PC-9 (cell line): ENCODE measurements around the gene DEFB114. TPM values are rescaled to one million over a fixed set of nuclear protein-coding genes. Genes with fewer than 3 reads are reported as not detected.

Source experiments
- BruUV-seq: library from RNA; stranded (reverse); fragments of 400-500 nt; replicated peaks from 2 replicates; lab custom pipeline; 2021; lab: Mats Ljungman, UMichigan
- CTCF ChIA-PET: fragments of 300-600 bp; sonication (Branson Sonifier 250); formaldehyde crosslinking; loops from one replicate; lab custom pipeline; 2022; ENCODE audit warnings: antibody characterized with exemption; lab: Charles Lee
- POLR2A ChIA-PET: fragments of 300-600 bp; sonication (Branson Sonifier 250); formaldehyde crosslinking; loops from one replicate; lab custom pipeline; 2022; ENCODE audit warnings: antibody characterized with exemption; ENCODE audit not compliant: unreplicated experiment; lab: Charles Lee
- DNase-seq, 2 experiments: peaks; one replicate each; pipeline versions ENCODE4 v3.0.0 to v3.0.0-alpha.2; 2015 to 2022; ENCODE audit warnings: mixed read lengths in 1 of 2
- H2AFZ ChIP-seq: fragments of 200-600 bp; sonication (generic); 2 replicates; pipeline ENCODE4 v1.8.1; 2017; ENCODE audit warnings: antibody characterized with exemption
- H3F3A ChIP-seq: fragments of 200-600 bp; sonication (generic); 2 replicates; pipeline ENCODE4 v1.8.1; 2017; ENCODE audit warnings: antibody characterized with exemption, mild to moderate bottlenecking, low read depth; ENCODE audit not compliant: insufficient read depth
- H3K27ac ChIP-seq: fragments of 200-600 bp; sonication (generic); 2 replicates; pipeline ENCODE4 v1.6.1; 2016; ENCODE audit warnings: mixed run types
- H3K27me3 ChIP-seq: fragments of 200-600 bp; sonication (generic); 2 replicates; pipeline ENCODE4 v1.6.1; 2016; ENCODE audit warnings: low read depth, mixed run types; ENCODE audit not compliant: insufficient read depth
- H3K36me3 ChIP-seq: fragments of 200-600 bp; sonication (generic); 2 replicates; pipeline ENCODE4 v1.6.1; 2016; ENCODE audit warnings: low read depth, mixed run types
- H3K4me1 ChIP-seq: fragments of 200-600 bp; sonication (generic); replicated peaks from 2 replicates; pipeline ENCODE4 v1.6.1; 2016; ENCODE audit warnings: mixed run types; ENCODE audit not compliant: insufficient read depth
- H3K4me2 ChIP-seq: fragments of 200-600 bp; sonication (generic); 2 replicates; pipeline ENCODE4 v1.6.1; 2017; ENCODE audit warnings: mixed run types
- H3K4me3 ChIP-seq: fragments of 200-600 bp; sonication (generic); 2 replicates; pipeline ENCODE4 v1.6.1; 2016; ENCODE audit warnings: mixed run types
- H3K79me2 ChIP-seq: fragments of 200-600 bp; sonication (generic); 2 replicates; pipeline ENCODE4 v1.6.1; 2017; ENCODE audit warnings: low read depth, mixed run types
- H3K9me2 ChIP-seq: fragments of 200-600 bp; sonication (generic); 2 replicates; pipeline ENCODE4 v1.8.1; 2017; ENCODE audit warnings: mild to moderate bottlenecking; ENCODE audit not compliant: insufficient read depth
- H3K9me3 ChIP-seq: fragments of 200-600 bp; sonication (generic); 2 replicates; pipeline ENCODE4 v1.8.1; 2016; ENCODE audit warnings: low read depth; ENCODE audit not compliant: insufficient read depth
- H4K20me1 ChIP-seq: fragments of 200-600 bp; sonication (generic); 2 replicates; pipeline ENCODE4 v1.8.1; 2017; ENCODE audit not compliant: insufficient read depth
- CTCF ChIP-seq: fragments of 200-600 bp; sonication (generic); conservative IDR thresholded peaks from 2 replicates; pipeline ENCODE4 v1.6.1; 2017; ENCODE audit warnings: mixed run types, antibody characterized with exemption, mild to moderate bottlenecking, moderate library complexity
- EZH2 ChIP-seq: fragments of 200-600 bp; sonication (generic); IDR thresholded peaks from 2 replicates; pipeline ENCODE4 v1.8.0; 2017; ENCODE audit warnings: antibody characterized with exemption, low read depth
- intact Hi-C: fragments of 100-400 bp; cut with micrococcal nuclease; formaldehyde crosslinking; loops from one replicate; pipeline ENCODE4 v1.10.0; 2022; ENCODE audit not compliant: unreplicated experiment
- total RNA-seq: library from RNA; stranded (reverse); gene quantifications from 2 replicates; pipeline ENCODE4 v1.2.3, GENCODE V29; 2021

The DEFB114 gene
- total RNA-seq, 1 experiment from 2014 or later, result not detected

DNA sequence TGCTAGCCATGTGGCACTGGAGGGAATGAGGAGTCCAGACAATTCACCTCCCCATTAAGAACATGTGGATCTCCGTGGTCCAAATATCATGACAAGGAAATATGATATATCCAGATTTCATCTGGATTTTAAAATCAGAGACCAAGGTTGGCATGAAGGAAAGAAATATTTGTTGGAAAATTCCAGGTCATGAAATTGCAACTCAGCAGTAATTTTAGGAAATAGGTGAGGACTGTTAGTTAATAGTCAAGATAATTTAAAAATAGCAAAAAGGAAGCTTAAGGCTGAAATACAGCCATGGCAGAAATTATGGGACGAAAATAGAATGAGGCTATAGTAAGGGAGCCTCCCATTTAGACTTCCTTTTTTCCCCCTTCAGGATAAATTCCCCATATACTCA is 26.9 kb downstream of the DEFB114 start:
- CTCF ChIA-PET, result no interaction called here
- H3K79me2 ChIP-seq, result no peaks in the 10 kb centered on the region
- no peak for DNase-seq
- TF ChIP-seq CTCF (no peak), EZH2 (no peak)
- POLR2A ChIA-PET, result no interaction called here
- H3K9me2 ChIP-seq, result no peaks in the 10 kb centered on the region
- no peaks in the 10 kb centered on the region for H3K36me3 ChIP-seq
- H3K27ac ChIP-seq, result no peak overlapping the region
- intact Hi-C loops, result no loop called here
- H3K4me3 ChIP-seq, result no peak overlapping the region
- no peak overlapping the region for H2AFZ ChIP-seq
- no peaks in the 10 kb centered on the region for H4K20me1 ChIP-seq
- H3K4me2 ChIP-seq, result no peak overlapping the region
- H3K4me1 ChIP-seq, result no peaks in the 10 kb centered on the region
- no peaks in the 10 kb centered on the region for H3K9me3 ChIP-seq
- no peaks in the 10 kb centered on the region for H3F3A ChIP-seq
- no TSS peak for BruUV-seq
- no peaks in the 10 kb centered on the region for H3K27me3 ChIP-seq

DNA sequence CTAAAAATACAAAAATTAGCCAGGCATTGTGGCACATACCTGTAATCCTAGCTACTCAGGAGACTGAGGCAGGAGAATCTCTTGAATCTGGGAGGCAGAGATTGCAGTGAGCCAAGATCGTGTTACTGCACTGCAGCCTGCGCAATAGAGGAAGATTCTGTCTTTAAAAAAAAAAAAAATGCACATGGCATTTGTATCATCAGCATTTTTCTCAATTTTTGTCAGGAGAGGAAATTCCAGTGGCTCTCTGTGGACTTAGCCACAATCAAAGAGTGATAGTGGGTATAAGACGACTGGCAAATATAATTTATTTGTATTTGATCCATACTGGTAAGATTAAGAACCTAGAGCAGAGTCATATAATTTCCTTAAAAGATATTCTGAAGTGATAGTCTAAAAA is 28.6 kb downstream of the DEFB114 start:
- Histone ChIP-seq H3K4me2 (no peak overlapping the region), H3K9me2 (no peaks in the 10 kb centered on the region), H4K20me1 (no peaks in the 10 kb centered on the region), H3K9me3 (no peaks in the 10 kb centered on the region), H3K4me1 (no peaks in the 10 kb centered on the region), H3K27me3 (no peaks in the 10 kb centered on the region), H2AFZ (no peak overlapping the region), H3F3A (no peaks in the 10 kb centered on the region), H3K36me3 (no peaks in the 10 kb centered on the region), H3K4me3 (no peak overlapping the region), H3K79me2 (no peaks in the 10 kb centered on the region), H3K27ac (no peak overlapping the region)
- ChIA-PET CTCF (no interaction called here), POLR2A (no interaction called here)
- no peak for DNase-seq
- intact Hi-C loops, result no loop called here
- no peak for TF ChIP-seq CTCF
- no peak for TF ChIP-seq EZH2
- no TSS peak for BruUV-seq

GRCh38 chr6:49934770-49935169 is 29.2 kb downstream of the DEFB114 start:
- no peaks in the 10 kb centered on the region for H3K9me2 ChIP-seq
- TF ChIP-seq CTCF (no peak), EZH2 (no peak)
- H2AFZ ChIP-seq, result no peak overlapping the region
- ChIA-PET POLR2A (no interaction called here), CTCF (no interaction called here)
- no peaks in the 10 kb centered on the region for H3K36me3 ChIP-seq
- no peaks in the 10 kb centered on the region for H4K20me1 ChIP-seq
- no peaks in the 10 kb centered on the region for H3K9me3 ChIP-seq
- no peaks in the 10 kb centered on the region for H3K79me2 ChIP-seq
- no peaks in the 10 kb centered on the region for H3K27me3 ChIP-seq
- H3F3A ChIP-seq, result no peaks in the 10 kb centered on the region
- H3K4me2 ChIP-seq, result no peak overlapping the region
- DNase-seq, result no peak
- H3K4me1 ChIP-seq, result no peaks in the 10 kb centered on the region
- no peak overlapping the region for H3K4me3 ChIP-seq
- intact Hi-C loops, result no loop called here
- H3K27ac ChIP-seq, result no peak overlapping the region
- no TSS peak for BruUV-seq
